Brain pericyte (primary cell): ENCODE results near the gene CRY2.
"Not testable (repeated sequence)": the region's sequence is repeated elsewhere in the genome, so short reads cannot be mapped to it uniquely, and the experiment has no call there.

Source experiments
- DNase-seq: peaks from one replicate; pipeline ENCODE4 v3.0.0-alpha.2; 2012; ENCODE audit warnings: low read depth, low spot score

Gene CRY2

DNA sequence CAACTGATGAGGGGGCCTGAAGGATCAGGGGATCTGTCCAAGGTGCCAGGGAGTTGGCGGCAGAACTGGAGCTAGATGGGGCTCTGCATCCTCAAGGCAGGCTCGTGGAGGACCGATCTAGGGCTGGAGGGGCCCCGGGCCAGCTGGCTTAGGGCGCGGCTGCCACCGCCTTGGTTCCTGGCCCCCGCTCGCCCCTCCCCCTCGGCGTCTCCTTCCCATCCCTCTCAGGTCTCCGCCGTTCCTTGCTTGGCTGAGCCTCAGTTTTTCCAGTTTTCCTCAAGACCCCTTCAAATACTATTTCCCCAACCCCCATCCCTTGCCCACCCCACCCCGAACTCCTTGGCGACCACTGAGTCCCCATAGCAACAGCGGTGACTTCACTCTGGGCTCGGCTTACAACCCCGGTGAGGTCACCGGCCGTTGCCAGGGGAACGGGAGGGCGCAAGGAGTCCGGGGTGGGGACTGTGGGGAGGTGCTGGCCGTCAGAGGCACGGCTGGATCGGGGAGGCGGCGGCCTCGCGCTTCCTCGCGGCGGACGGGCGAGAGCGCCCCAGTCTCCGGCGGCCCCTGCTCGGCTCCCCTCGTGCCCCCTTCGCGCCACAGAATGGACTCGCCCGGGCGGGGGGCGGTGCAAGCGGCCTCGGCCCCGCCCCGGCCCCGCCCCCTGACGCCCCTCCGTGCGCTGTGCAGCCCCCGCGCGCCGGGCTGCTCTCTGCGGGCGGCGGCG, 52.3 kb downstream of the CRY2 start:
- DNase-seq: peak; percentile 57

DNA sequence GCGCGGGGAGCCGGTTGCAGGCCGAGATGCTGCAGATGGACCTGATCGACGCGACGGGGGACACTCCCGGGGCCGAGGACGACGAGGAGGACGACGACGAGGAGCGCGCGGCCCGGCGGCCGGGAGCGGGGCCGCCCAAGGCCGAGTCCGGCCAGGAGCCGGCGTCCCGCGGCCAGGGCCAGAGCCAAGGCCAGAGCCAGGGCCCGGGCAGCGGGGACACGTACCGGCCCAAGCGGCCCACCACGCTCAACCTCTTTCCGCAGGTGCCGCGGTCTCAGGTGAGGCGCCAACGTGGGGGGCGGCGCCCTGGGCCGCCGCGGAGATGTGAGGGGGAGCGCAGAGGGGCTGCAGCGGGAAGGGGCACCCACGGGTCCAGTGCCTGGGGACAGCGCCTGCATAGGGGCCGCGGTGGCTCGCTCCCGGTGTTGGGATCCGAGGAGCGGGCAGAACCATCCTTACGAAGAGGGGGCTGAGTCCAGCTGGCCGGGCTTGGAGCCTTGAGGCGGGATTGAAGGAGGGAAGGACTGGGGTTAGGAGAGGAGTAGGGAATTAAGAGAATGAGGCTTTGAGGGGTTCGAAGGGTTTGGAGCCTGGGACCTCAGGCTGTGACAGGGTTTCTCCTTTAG, 53.0 kb downstream of the CRY2 start:
- not testable (repeated sequence) for DNase-seq

DNA sequence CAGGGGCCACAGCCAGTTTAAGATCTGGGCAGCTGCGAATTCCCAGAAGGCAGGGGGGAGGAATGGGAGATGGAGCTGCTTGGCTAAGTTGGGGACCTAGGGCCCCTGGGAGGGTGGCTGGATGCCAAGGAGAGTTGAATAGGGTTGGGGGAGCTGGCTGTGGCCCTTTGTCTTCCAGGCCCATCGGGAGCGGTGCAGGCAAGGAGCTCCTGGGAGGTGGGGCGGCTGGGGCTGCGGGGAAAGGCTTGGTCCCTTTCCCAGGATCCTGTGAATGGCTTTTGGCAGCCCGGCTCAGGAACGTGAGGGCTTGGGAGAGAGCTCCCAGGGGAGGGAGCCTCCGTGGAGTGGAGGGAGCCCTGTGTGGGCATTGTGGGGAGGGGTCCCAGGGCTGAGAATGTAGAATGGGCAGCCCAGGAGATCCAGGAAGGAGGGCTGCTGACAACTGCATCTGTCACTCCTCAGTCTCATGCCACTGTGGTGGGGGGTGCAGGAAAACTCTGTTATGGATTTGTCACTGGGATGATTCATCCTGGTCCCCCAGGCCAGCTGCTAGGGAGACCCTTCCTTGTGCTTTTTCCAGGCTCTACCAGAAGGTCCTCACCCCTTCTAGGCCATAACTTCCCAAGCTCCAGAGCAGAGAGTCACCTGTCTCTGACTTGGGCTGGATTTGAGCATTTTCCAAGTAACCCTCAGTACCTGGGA, 53.8 kb downstream of the CRY2 start:
- DNase-seq: no peak

DNA sequence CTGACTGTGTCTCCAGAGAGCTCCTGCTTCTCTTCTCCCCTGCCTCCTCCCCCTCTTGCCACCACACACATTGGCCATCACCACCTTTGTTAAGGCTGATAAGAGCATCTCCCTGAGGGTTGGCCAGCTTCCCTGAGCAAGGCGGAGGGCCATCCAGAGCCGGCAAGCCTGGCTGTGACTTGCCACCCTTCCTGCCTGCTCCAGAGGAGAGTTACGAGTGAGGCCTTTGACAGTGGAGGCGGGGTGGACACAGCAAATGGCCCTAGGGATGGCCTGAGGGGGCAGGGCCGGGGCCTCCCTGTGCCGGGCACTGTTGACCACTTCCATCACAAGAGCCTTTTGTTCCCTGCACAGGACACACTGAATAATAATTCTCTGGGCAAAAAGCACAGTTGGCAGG, 54.4 kb downstream of the CRY2 start:
- no peak for DNase-seq

DNA sequence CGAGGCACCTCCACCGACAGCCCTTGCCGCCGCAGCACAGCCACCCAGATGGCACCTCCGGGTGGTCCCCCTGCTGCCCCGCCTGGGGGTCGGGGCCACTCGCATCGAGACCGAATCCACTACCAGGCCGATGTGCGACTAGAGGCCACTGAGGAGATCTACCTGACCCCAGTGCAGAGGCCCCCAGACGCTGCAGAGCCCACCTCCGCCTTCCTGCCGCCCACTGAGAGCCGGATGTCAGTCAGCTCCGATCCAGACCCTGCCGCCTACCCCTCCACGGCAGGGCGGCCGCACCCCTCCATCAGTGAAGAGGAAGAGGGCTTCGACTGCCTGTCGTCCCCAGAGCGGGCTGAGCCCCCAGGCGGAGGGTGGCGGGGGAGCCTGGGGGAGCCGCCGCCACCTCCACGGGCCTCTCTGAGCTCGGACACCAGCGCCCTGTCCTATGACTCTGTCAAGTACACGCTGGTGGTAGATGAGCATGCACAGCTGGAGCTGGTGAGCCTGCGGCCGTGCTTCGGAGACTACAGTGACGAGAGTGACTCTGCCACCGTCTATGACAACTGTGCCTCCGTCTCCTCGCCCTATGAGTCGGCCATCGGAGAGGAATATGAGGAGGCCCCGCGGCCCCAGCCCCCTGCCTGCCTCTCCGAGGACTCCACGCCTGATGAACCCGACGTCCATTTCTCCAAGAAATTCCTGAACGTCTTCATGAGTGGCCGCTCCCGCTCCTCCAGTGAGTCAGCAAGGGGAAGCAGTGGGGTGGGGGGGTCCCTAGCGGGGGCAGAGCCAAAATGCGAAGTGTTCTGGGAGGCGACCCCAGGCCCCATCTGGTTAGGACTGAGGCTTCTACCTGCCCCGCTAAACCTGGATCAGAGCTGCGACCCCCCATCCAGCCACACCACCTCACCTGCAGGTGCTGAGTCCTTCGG, 55.4 kb downstream of the CRY2 start:
- DNase-seq: no peak

DNA sequence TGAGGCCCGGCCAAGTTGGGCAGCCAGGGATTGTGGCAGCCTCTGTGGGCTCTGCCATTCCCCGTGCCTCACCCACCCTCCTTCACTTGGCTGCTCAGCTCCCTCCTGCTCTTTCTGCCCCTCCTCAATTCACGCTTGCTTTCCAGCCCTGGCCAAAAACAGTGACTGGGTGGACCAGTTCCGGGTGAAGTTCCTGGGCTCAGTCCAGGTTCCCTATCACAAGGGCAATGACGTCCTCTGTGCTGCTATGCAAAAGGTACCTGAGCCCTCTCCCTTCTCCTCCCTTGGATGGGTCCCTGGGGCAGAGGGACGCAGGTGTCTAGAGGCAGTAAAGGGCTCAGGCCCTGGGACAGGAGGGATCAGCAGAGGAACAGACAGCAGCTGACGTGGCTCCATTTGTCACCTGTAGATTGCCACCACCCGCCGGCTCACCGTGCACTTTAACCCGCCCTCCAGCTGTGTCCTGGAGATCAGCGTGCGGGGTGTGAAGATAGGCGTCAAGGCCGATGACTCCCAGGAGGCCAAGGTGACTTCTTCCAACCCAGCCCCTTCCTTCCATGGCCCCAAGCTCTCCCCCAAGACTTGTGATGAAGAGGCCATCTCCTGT, 57.1 kb downstream of the CRY2 start:
- no peak for DNase-seq

DNA sequence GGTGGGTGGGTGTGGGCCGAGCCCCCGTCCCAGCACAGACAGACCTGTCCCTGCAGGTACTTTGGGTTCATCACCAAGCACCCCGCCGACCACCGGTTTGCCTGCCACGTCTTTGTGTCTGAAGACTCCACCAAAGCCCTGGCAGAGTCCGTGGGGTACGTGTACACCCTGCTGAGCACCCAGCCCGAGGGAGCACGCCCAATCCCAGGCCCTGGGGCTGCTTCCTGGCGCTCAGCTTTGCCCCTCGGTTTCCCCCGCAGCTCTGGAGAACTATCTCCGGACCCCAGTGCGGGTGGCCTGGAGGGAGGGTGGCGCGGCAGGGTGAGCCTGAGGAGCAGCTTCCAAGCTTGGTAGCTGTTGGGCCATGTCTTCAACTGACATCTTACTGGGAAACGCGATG, 57.8 kb downstream of the CRY2 start:
- no peak for DNase-seq

DNA sequence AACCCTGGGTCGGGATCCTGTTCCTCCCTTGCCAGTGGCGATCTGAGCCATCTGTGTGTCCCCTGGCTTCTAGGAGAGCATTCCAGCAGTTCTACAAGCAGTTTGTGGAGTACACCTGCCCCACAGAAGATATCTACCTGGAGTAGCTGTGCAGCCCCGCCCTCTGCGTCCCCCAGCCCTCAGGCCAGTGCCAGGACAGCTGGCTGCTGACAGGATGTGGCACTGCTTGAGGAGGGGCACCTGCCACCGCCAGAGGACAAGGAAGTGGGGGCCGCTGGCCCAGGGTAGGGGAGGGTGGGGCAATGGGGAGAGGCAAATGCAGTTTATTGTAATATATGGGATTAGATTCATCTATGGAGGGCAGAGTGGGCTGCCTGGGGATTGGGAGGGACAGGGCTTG, 58.3 kb downstream of the CRY2 start:
- not testable (repeated sequence) for DNase-seq

DNA sequence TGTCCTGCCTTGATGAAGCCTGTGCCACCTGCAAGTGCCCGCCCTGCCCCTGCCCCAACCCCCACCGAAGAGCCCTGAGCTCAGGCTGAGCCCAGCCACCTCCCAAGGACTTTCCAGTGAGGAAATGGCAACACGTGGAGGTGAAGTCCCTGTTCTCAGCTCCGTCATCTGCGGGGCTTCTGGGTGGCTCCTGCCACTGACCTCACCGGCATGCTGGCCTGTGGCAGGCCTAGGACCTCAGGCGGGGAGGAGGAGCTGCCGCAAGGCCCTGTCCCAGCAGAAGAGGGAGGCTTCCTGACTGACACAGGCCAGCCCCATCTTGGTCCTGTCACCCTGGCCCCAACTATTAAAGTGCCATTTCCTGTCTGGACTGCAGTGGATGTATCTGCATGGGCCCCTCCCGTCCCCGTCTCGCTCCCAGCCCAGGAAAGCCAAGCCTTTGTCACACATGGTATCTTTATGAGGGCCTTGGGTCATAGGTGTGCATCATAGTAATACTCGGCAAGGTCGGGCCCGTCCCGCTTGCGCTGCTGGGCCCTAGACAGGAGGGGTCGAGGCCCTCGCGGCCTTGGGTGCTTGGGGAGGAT, 58.9 kb downstream of the CRY2 start:
- DNase-seq: no peak

DNA sequence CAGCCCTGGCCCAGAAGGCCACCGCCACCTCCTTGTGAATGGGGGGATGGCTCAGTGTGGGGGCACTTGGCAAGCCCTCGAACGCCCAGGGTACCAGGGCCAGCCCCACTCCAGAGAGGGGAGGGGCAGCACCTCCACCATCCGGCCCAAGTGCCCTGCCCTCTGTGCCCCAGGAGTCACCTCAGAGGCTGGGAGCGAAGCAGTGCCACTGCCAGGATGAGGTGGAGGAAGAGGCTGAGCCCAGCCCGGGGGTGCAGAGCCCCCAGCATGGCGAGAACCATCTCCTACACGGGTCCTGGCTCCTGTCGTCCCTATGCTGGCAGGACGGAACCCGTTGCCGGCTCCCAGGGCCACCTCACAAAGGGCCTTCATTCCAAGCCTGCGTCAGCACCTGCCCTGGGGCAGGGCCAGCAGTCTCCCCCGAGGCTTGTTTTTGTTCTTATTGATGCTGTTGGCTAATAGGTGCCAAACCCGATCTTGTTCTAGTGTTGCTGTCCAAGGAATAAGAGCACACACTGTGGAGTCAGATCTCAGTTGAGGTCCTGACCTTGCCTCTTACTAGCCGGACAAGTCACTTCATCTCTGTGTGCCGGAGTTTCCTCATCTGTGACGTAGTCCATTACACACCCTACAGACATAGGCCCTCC, 59.8 kb downstream of the CRY2 start, which contains the start of gene FREY1:
Gene FREY1 (minus strand): TSS at position 307 of the 647 bp plus-strand sequence. CDS start 26 bp downstream, at position 281.
- DNase-seq: no peak

DNA sequence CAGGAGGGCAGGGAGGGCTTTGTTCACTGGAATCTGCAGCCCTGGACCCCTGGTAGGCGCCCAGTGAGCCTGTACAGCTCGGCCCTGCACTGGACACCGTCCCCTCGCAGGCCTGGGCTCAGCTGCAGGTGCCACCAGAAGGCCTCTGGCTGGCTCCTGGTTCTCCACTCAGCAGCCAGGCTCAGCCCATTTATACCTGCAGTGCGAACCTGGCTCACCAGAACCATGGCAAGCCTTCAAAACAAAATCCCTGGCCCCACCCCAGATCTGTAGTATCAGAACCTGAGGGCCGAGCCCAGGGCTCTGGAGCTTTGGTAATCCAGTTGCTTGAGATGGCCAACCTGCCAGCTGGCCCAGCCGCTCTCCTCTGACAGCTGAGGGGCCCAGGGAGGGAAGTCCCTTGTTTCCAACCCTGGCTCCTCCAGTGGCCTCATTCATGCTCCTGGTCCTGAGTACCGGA, 60.7 kb downstream of the CRY2 start:
- no peak for DNase-seq

DNA sequence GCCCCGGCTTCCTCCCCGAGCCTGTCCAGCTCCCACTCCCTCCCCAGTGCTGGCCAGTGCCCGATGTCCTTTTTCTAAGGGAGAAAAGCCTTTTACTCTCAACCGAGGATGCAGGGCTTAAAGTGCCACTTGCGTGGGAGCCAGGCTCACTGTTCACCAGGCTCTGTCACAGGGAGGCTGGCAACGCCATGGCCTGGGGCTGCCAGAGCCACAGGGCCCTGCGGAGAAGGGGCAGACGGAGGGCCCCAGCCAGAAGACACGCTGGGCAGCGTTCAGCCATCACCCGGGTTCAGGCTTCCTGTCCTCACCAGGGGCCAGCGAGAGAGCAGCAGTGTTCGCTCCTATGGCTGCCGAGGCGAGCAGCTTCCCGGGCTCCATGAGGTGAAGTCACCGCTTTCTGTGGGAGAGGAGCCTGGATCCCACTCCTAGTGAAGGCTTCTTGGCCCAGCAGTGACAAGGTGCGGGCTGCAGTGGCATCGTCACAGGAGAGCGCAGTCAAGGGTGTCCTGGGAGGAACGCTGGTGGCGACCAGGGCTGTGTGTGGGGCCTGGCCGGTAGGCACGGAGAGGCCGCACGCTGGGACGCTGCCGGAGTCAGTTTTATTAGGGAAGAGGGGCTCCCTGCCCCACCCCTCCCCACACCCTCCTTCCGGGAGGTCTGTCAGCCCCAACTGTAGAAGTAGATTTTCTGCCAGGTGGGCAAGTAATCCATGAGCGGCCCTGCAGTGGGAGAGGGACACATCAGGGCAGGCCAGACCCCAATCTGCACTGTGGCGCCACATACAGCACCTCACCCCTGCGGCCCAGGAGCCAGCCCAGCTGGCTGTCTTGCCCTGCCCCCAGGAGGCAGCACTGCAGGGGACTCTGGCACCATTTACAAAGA, 62.6 kb downstream of the CRY2 start:
- no peak for DNase-seq

DNA sequence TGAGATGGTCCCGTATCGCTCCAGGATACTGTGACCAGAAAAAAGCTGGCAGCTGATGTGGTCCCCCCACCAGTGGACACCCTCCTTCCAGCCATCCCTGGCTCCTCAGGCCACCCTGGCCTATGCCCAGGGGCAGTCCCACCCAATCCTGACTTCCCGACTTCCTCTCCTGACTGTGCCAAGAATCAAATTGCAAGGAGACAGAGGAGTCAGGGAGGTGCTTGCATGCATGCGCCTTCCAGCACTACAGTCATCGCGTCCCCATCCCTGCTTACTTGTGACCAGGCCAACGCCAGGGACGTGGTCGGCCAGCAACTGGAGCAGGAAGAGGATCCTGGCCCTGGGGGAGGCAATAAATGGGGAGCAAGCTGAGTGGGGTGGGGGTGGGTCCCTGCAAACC, 63.3 kb downstream of the CRY2 start:
- no peak for DNase-seq

DNA sequence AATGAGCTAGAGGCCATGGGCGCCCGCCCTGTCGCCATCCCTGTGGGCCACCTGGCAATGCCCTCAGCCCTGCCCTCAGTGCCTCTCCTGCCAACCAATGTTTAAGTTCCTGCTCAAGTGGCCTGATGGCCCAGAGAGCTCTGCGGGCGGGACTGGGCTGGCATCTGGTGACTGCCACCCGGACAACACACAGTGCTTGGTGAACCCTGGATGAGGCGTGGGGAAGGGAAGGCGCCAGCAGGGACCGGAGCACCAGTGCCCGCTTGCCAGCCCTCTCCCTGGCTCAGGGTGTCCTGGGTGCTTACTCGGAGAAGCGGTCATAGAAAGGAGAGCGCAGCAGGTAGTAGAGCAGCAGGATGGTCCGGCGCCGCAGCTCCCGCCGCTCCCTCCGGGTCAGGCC, 66.2 kb downstream of the CRY2 start:
- DNase-seq: no peak

DNA sequence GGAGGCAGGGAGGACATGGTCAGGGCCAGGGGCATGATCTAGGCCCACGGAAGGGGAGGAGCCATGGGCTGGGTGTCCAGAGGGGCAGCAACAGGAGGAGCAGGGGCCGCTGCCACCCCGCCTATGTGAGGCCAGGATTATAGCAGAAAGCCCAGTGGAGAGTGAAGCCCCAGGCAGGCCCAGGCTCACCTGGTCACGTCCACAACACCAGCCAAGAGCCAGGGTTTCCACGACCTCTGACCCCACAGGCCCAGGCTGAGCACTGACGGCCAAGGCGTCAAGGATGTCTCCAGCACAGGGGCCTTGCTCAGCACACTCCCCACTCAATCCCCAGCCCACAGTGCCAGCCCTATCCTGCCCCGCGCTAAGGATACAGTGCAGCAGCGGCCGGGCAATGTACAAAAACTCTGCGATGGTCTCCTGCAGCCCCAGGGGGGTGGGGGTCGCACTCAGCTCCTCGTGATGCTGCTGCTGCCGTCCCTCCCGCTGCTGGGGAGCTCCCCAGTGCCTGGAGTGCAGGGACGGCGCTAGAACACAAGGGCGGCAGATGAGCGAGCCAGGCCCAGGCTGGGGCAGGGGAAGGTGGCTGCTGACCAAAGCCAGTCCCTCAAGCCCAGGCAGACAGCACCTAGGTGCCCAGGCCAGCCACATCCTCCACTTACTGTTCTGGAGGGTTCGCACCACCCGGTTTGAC, 66.8 kb downstream of the CRY2 start:
- no peak for DNase-seq

DNA sequence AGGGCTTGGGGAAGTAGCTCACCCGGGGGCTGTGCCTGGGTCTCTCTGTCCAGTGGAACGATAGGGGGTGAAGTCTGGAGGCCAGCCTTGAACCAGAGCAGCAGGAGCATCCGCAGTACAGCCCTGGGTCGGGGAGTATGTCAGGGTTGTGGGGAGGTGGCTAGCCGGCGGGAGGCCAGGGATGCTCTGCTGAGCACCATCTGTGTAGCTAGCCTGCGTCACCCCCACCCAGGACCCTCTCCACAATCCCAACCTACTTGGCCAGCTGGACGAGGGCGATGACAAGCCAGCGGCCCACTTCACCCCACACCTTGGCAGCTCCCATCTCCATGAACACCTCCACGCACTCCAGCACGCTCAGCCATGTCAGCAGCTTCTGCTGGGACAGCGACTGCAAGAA, 68.2 kb downstream of the CRY2 start:
- DNase-seq: no peak

DNA sequence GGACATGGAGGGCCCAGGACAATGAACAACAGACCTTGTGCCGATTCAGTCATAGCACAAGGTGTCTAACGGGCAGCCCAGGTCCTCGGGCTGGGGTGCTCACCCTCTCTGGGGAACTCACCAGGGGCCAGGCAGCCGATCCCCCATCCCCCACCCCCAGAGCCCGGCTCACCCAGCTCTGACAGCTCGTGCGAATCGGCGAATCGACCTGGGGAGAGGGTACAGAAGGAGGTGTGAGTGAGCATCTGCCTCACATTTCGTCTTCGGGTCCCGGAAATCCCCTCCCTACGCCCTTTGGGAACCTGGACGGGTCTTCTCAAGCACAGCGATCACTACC, 70.0 kb downstream of the CRY2 start:
- DNase-seq: no peak

DNA sequence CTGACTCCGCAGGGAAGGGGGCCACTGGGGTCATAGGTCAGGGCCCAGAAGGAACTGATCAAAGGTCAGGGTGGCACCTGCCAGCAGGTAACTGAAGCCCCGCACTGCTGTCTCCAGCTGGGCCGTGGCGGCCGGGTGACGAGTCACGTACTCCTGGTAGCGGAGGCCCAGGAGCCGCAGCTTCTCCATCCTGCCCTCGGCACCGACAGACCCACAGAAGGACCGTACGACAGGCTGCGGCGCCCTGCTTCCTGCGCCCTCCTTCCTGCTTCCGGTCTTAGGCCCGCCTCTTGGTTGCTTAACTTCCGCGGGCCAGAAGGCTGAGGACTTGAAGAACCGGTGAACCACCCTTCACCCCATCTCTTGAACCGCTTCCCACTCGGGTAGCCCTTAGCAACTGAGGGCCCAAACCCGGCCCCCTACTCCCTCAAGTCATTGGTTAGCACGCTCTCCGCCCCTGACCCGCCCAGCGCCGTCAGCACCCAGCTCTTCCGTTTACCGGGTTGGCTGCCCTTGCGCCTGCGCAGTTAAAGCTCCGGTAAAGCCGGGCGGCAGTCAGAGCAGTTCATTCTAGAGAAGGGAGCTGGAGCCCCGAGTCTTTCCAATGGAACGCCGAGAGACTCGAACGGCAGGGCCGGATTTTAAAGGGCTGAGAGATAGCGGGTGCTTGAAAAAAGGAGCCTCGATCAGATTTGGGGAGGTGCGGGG, 70.5 kb downstream of the CRY2 start, which contains the start of gene PEX16:
Gene PEX16 (minus strand): TSS at position 255 of the 708 bp plus-strand sequence. CDS start 66 bp downstream, at position 189.
- DNase-seq: peak; percentile 98
